ENCODE measurements around the gene EPC2.
"Not testable (repeated sequence)": the region's sequence is repeated elsewhere in the genome, so short reads cannot be mapped to it uniquely, and the experiment has no call there.

Gene EPC2

GRCh38 chr2:148674063-148675020, 29.8 kb downstream of the EPC2 start:
- peak in 4 of 5 experiments; percentile 7 to 61 (median 12) for DNase-seq

DNA sequence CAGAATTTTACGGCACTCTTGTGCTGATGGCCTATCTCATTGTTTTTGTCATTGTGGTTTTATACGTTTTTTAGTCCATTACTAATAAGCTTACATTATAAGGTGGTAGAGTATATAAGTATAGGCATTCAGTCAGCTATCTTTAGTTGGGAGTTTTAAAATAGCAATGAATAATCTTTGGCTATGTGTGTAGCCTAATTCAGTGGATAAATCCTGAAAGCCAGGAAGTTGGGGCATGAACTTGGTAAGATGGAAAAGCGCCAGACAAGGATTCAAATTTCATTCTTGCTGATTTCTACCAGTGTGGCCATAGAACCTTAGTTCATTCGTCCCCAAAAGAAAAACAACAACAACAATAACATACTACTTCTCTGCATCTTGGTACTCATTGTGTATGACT, 31.2 kb downstream of the EPC2 start:
- no peak for DNase-seq

- DNase-seq = not testable (repeated sequence)
Observed at GRCh38 chr2:148678302-148679179, 34.0 kb downstream of the EPC2 start.

- DNase-seq = no peak
Observed at GRCh38 chr2:148680462-148680861, 35.9 kb downstream of the EPC2 start.

DNA sequence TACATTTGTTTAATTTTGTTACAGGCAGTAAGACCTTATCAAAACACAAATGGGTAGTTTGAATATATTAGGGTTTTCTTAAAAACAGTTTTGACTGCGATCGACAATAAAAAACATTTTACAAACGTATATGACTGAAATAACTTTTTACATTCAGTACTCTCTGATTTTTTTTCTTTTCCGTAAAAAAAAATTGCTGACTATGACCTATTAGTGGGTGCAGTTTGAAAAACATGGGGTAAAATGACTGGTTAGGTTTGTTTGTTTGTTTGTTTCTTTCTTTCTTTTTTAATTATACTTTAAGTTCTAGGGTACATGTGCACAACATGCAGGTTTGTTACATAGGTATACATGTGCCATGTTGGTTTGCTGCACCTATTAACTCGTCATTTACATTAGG, 36.9 kb downstream of the EPC2 start:
- no peak for DNase-seq

GRCh38 chr2:148681862-148682261, 37.3 kb downstream of the EPC2 start:
- DNase-seq = not testable (repeated sequence)

GRCh38 chr2:148684507-148684906, 40.0 kb downstream of the EPC2 start:
- no peak for DNase-seq

DNA sequence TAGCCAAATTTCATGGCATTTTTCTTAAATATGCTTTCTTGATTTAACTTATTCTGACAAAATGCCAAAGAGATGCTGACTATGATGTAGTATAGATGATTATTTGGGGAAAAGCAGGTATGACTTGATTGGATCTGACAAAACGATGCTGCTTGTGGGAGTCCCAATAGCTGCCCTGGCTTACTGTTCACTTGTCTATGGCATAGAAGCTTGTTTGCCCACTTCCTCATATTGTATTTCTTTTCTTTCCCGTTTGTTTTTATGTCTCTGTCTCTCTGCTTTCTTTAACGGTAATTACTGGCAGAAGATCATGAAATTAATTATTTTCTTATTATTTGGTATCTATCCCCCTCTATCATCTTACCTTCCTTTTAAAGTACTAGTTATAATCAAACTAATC, 43.0 kb downstream of the EPC2 start:
- DNase-seq = no peak

GRCh38 chr2:148688011-148688410, 43.5 kb downstream of the EPC2 start:
- not testable (repeated sequence) for DNase-seq

GRCh38 chr2:148696985-148697384, 52.4 kb downstream of the EPC2 start:
- DNase-seq = no peak

- no peak for DNase-seq
Observed at GRCh38 chr2:148699830-148700229, 55.3 kb downstream of the EPC2 start.

DNA sequence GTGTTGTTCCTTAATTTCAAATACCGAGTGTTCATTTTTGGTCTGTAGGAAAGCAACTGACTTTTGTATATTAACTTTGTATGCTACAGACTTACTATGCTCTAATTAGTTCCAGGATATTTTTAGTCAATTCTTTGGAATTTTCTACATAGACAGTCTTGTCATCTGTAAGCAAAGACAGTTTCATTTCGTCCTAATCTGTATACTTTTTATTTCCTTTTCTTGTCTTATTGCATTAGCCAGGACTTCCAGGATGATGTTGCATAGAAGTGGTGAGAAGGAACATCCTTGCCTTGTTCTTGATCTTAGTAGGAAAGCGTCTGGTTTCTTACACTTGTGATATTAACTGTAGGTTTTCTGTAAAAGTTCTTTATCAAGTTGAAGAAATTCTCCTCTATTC, 56.5 kb downstream of the EPC2 start:
- no peak for DNase-seq

DNA sequence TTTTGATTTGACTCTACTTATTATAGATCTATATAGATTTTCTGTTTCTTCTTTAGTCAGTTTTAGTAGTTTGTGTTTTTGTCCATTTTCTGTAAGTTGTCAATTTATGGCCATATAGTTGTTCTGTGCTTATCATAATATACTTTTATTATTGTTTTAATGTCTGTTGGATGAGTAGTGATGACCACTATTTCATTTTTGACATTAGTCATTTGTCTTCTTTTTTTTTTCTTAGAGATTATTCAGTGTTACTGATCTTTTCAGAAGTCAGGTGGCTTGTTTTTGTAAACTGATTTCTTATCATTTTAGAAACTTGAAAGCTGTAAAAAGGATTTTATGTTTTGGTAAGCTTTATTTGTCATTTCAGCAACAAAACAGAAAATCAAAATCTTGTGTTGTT, 57.3 kb downstream of the EPC2 start:
- no peak for DNase-seq

GRCh38 chr2:148702475-148702874, 57.9 kb downstream of the EPC2 start:
- peak in 1 of 5 experiments; percentile 18 for DNase-seq

DNA sequence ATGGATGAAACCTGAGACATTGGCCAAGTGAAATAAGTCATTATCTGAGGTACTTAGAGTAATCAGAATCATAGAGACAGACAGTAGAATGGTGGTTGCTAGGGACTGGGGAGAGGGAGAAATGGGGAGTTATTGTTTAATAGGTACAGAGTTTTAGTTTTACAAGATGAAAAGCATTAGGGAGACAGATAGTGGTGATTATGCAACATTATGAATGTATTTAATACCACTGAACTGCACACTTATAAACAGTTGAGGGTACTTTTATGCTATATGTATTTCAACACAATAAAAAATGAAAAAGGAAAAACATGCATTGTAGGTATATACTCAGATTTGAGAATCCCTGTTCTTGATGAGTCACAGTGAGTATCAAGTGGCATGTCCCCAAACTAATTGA, 59.7 kb downstream of the EPC2 start:
- no peak for DNase-seq

GRCh38 chr2:148716378-148716920, 71.9 kb downstream of the EPC2 start:
- no peak for DNase-seq

GRCh38 chr2:148718039-148718438, 73.5 kb downstream of the EPC2 start:
- DNase-seq = no peak

DNA sequence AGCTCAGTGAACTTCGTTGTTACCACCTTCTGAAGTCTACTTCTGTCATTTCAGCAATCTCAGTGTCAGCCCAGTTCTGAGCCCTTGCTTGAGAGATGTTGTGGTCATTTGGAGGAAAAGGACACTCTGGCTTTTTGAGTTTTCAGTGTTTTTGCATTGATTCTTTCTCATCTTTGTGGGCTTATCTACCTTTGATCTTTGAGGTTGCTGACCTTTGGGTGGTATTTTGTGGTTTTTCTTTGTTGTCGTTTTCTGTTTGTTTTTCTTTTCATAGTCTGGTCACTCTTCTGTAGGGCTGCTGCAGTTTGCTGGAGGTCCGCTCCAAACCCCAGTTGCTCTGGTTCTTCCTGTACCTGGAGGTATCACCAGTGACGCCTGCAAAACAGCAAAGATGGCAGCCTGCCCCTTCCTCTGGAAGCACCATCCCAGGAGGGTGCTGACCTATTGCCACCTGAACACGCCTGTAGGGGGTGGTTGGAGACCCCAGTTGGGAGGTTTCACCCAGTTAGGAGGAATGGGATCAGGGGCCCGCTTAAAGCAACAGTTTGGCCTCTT, 74.7 kb downstream of the EPC2 start:
- DNase-seq = no peak

DNA sequence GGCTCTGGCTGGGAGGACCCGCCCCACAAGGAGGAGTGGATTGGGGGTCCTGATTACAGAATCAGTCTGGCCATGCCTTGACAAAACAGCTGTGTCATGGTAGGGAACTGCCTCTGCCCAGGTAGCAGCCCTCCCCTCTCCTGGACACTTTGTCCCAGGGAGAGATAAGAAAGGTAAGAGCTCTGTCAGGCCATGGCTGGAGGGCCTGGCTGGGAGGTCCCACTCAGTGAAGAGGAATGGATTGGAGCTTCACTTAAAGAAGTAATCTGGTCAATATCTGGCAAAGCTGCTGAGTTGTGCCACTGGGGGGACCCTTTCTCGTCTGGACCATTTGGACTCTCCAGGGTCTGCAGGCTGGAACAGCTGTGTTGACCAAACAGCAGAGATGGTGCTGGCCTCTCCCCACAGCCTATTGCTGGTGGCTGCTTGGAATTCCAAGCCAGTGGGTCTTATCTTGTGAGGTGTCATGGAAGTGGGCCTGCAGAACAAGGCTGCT, 75.4 kb downstream of the EPC2 start:
- no peak for DNase-seq

GRCh38 chr2:148720501-148721001, 76.0 kb downstream of the EPC2 start:
- DNase-seq = peak in 1 of 5 experiments; percentile 10

GRCh38 chr2:148721520-148721931, 77.0 kb downstream of the EPC2 start:
- DNase-seq = no peak

GRCh38 chr2:148721991-148722777, 77.6 kb downstream of the EPC2 start:
- DNase-seq = no peak

Measured in T-helper 2 cell (primary cell).